ENCODE measurements around the gene MGLL. TPM values are rescaled to one million over a fixed set of nuclear protein-coding genes. Genes with fewer than 3 reads are reported as not detected.

The MGLL gene
- total and polyA plus RNA-seq, 2 experiments from 2014 or later, result 58.7 to 184 TPM

DNA sequence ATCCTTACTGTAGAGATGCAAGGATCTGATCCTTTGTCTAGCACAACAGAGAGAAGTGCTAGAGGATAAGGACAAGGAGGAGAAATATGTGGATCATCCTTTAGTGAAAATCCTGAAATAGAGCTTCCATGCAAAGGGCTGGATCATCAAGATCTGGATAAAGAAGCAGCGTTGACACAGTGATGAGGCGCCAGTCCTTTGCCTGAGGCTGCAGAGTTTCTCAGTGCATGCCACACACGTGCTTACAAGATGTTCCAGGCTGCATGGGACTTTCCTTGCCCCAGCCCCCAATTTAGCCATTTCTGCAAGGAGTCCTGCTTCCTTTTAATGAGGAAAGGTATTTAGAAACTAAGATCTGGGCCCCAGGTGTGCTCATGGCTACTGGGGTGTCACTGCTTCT is 156.7 kb downstream of the MGLL start:
- no peaks in the 10 kb centered on the region for H4K20me1 ChIP-seq (ENCODE audit: insufficient read depth)
- in situ Hi-C loops (cut with MboI), result loop anchor here (10.0 kb wide), 1 partner anchor 299 kb away; no protein-coding TSS in a partner anchor
- H3K4me1 ChIP-seq (ENCODE audit: insufficient read depth), result no peaks in the 10 kb centered on the region
- no peaks in the 10 kb centered on the region for H3K9me2 ChIP-seq (ENCODE audit: insufficient read depth)
- no peak overlapping the region for H2AFZ ChIP-seq
- DNase-seq, result peak; percentile 37
- TF ChIP-seq EZH2phosphoT487 (IDR thresholded peaks at IDR 0.05; ENCODE audit: insufficient read depth, low read depth) (no peak), EZH2 (IDR thresholded peaks at IDR 0.05; ENCODE audit: insufficient read depth, poor library complexity, severe bottlenecking) (no peak)
- WGBS, 2 experiments (ENCODE audit: low coverage in 1 of 2, low lambda C conversion rate in 2 of 2, missing lambda C conversion rate in 2 of 2), result 8 to 17% methylated on average over 3 of the region's 3 CpGs
- H3K79me2 ChIP-seq (ENCODE audit: insufficient read depth), result no peaks in the 10 kb centered on the region
- no peaks in the 10 kb centered on the region for H3F3A ChIP-seq (ENCODE audit: insufficient read depth)
- no peak overlapping the region for H3K9ac ChIP-seq
- no peaks in the 10 kb centered on the region for H3K27me3 ChIP-seq (replicated peaks; ENCODE audit: insufficient read depth)
- no peak overlapping the region for H3K4me2 ChIP-seq (ENCODE audit: unreplicated experiment)
- no peak overlapping the region for H3K27ac ChIP-seq
- no peak overlapping the region for H3K4me3 ChIP-seq
- H3K36me3 ChIP-seq (ENCODE audit: low read depth), result no peaks in the 10 kb centered on the region
- no peaks in the 10 kb centered on the region for H3K9me3 ChIP-seq (ENCODE audit: low read depth)

DNA sequence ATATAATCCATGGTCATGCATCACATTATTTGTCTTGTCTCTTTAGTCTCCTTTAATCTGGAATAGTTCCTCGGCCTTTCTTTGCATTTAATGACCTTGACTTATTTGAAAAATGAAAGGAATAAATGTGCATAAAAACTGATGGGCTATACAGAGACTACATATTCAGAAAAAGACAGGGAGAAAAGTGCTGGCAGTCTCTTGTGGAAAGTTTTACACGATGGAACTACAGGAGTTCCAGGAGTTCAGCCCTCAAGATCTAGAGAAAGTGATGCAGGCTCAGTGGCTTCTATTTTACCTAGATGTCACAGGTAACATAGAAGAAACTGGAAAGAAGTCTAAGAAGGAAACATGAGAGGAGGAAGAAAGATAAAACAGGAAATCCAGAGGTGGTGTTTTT is 157.2 kb downstream of the MGLL start:
- Histone ChIP-seq H3K27ac (no peak overlapping the region), H2AFZ (no peak overlapping the region), H3K9ac (no peak overlapping the region), H3K36me3 (ENCODE audit: low read depth) (no peaks in the 10 kb centered on the region), H4K20me1 (ENCODE audit: insufficient read depth) (no peaks in the 10 kb centered on the region), H3K4me3 (no peak overlapping the region), H3K4me2 (ENCODE audit: unreplicated experiment) (no peak overlapping the region), H3K27me3 (replicated peaks; ENCODE audit: insufficient read depth) (no peaks in the 10 kb centered on the region), H3K9me3 (ENCODE audit: low read depth) (no peaks in the 10 kb centered on the region), H3K79me2 (ENCODE audit: insufficient read depth) (no peaks in the 10 kb centered on the region), H3K9me2 (ENCODE audit: insufficient read depth) (no peaks in the 10 kb centered on the region), H3K4me1 (ENCODE audit: insufficient read depth) (no peaks in the 10 kb centered on the region), H3F3A (ENCODE audit: insufficient read depth) (no peaks in the 10 kb centered on the region)
- no peak for TF ChIP-seq EZH2phosphoT487 (IDR thresholded peaks at IDR 0.05; ENCODE audit: insufficient read depth, low read depth)
- no peak for TF ChIP-seq EZH2 (IDR thresholded peaks at IDR 0.05; ENCODE audit: insufficient read depth, poor library complexity, severe bottlenecking)
- no peak for DNase-seq
- 29 to 39% methylated on average over 2 of the region's 2 CpGs for WGBS, 2 experiments (ENCODE audit: low coverage in 1 of 2, low lambda C conversion rate in 2 of 2, missing lambda C conversion rate in 2 of 2)
- in situ Hi-C loops (cut with MboI), result loop anchor here (10.0 kb wide), 1 partner anchor 300 kb away; no protein-coding TSS in a partner anchor

DNA sequence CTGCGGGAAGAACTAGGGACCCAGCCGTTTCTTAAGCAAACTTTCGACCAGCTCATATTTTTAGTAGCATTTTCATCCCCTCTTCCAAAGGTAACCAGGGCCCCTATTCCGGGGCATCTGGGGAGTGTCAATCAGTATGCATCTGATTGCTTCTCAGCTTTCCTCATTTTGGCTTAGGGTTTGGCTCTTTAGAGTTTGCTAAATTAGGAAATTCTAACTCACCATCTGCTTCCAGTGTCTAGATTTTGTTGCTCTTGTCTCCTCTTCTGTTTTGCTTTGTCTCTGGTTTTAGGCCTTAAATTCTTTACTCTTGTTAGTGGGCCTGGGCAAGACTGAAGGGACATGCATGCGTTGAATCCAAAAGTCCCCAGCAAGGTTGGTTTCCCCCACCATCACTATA is 159.2 kb downstream of the MGLL start:
- no peak for DNase-seq
- WGBS, 2 experiments (ENCODE audit: low coverage in 1 of 2, low lambda C conversion rate in 2 of 2, missing lambda C conversion rate in 2 of 2), result 73% methylated on average over 5 of the region's 5 CpGs

DNA sequence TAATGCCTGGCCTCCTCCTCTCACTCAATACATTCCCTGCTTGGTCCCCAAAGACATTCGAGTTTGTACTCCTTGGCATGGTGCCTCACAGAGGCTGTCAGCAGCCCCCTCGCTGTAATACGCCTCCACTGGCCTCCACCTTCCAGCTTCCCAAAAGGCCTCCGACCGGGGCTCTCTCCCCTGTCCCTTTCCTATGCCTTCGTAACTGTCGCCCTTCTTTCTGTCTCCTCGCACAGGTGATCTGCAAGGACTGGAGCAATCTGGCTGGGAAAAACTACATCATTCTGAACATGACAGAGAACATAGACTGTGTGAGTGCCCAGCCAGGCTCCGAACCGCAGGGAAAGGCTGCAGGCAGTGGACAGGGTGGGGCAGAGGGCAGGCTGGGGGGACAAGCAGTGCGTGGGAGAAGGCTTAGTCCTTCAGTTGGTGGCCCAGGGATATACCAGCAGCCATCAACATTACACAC is 160.3 kb downstream of the MGLL start:
- H3K27ac ChIP-seq, result no peak overlapping the region
- no peaks in the 10 kb centered on the region for H4K20me1 ChIP-seq (ENCODE audit: insufficient read depth)
- H3K4me3 ChIP-seq, result no peak overlapping the region
- no peaks in the 10 kb centered on the region for H3K9me2 ChIP-seq (ENCODE audit: insufficient read depth)
- WGBS, 2 experiments (ENCODE audit: low coverage in 1 of 2, low lambda C conversion rate in 2 of 2, missing lambda C conversion rate in 2 of 2), result 76 to 83% methylated on average over 11 of the region's 11 CpGs
- in situ Hi-C loops (cut with MboI), result loop anchor here (10.0 kb wide), 1 partner anchor 303 kb away; no protein-coding TSS in a partner anchor
- H3K9me3 ChIP-seq (ENCODE audit: low read depth), result no peaks in the 10 kb centered on the region
- H3K9ac ChIP-seq, result no peak overlapping the region
- H3K27me3 ChIP-seq (replicated peaks; ENCODE audit: insufficient read depth), result no peaks in the 10 kb centered on the region
- no peak overlapping the region for H2AFZ ChIP-seq
- no peak overlapping the region for H3K4me2 ChIP-seq (ENCODE audit: unreplicated experiment)
- TF ChIP-seq EZH2phosphoT487 (IDR thresholded peaks at IDR 0.05; ENCODE audit: insufficient read depth, low read depth), result no peak
- no peaks in the 10 kb centered on the region for H3F3A ChIP-seq (ENCODE audit: insufficient read depth)
- H3K79me2 ChIP-seq (ENCODE audit: insufficient read depth), result no peaks in the 10 kb centered on the region
- H3K4me1 ChIP-seq (ENCODE audit: insufficient read depth), result no peaks in the 10 kb centered on the region
- DNase-seq, result no peak
- no peaks in the 10 kb centered on the region for H3K36me3 ChIP-seq (ENCODE audit: low read depth)

More for the DNA sequence above, 159.2 kb downstream of the MGLL start:
- H3K9me3 ChIP-seq (ENCODE audit: low read depth), result no peaks in the 10 kb centered on the region
- H3K4me2 ChIP-seq (ENCODE audit: unreplicated experiment), result no peak overlapping the region
- H3F3A ChIP-seq (ENCODE audit: insufficient read depth), result no peaks in the 10 kb centered on the region
- no peak overlapping the region for H3K27ac ChIP-seq
- no peak for TF ChIP-seq EZH2 (IDR thresholded peaks at IDR 0.05; ENCODE audit: insufficient read depth, poor library complexity, severe bottlenecking)
- no peak for TF ChIP-seq EZH2phosphoT487 (IDR thresholded peaks at IDR 0.05; ENCODE audit: insufficient read depth, low read depth)
- no peaks in the 10 kb centered on the region for H3K9me2 ChIP-seq (ENCODE audit: insufficient read depth)
- H3K27me3 ChIP-seq (replicated peaks; ENCODE audit: insufficient read depth), result no peaks in the 10 kb centered on the region
- in situ Hi-C loops (cut with MboI), result loop anchor here (10.0 kb wide), 1 partner anchor 302 kb away; no protein-coding TSS in a partner anchor
- H2AFZ ChIP-seq, result no peak overlapping the region
- H3K79me2 ChIP-seq (ENCODE audit: insufficient read depth), result no peaks in the 10 kb centered on the region
- H3K4me1 ChIP-seq (ENCODE audit: insufficient read depth), result no peaks in the 10 kb centered on the region
- no peaks in the 10 kb centered on the region for H4K20me1 ChIP-seq (ENCODE audit: insufficient read depth)
- no peak overlapping the region for H3K4me3 ChIP-seq
- H3K9ac ChIP-seq, result no peak overlapping the region
- no peaks in the 10 kb centered on the region for H3K36me3 ChIP-seq (ENCODE audit: low read depth)

DNA sequence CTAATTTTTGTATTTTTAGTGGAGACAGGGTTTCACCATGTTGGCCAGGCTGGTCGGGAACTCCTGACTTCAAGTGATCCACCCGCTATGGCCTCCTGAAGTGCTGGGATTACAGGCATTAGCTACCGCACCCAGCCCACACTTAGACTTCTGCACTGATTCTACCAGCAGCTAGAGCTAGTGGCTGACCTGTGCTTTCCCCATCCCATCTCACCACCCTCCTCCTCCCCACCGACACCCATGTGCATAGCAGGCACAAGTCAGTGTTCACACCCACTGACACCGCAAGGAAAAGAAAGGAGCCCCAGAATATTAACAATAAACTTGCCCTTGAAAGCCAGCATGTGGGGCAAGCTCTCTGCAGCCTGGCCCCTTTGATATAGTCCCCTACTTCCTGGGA is 160.7 kb downstream of the MGLL start:
- Histone ChIP-seq H3K27ac (no peak overlapping the region), H2AFZ (no peak overlapping the region), H3K4me2 (ENCODE audit: unreplicated experiment) (no peak overlapping the region), H3K9me3 (ENCODE audit: low read depth) (no peaks in the 10 kb centered on the region), H3K4me1 (ENCODE audit: insufficient read depth) (no peaks in the 10 kb centered on the region), H3K4me3 (no peak overlapping the region), H3K9me2 (ENCODE audit: insufficient read depth) (no peaks in the 10 kb centered on the region), H4K20me1 (ENCODE audit: insufficient read depth) (no peaks in the 10 kb centered on the region), H3K79me2 (ENCODE audit: insufficient read depth) (no peaks in the 10 kb centered on the region), H3K36me3 (ENCODE audit: low read depth) (no peaks in the 10 kb centered on the region), H3K27me3 (replicated peaks; ENCODE audit: insufficient read depth) (no peaks in the 10 kb centered on the region), H3F3A (ENCODE audit: insufficient read depth) (no peaks in the 10 kb centered on the region), H3K9ac (no peak overlapping the region)
- TF ChIP-seq EZH2 (IDR thresholded peaks at IDR 0.05; ENCODE audit: insufficient read depth, poor library complexity, severe bottlenecking) (no peak), EZH2phosphoT487 (IDR thresholded peaks at IDR 0.05; ENCODE audit: insufficient read depth, low read depth) (no peak)
- 91 to 92% methylated on average over 5 of the region's 5 CpGs for WGBS, 2 experiments (ENCODE audit: low coverage in 1 of 2, low lambda C conversion rate in 2 of 2, missing lambda C conversion rate in 2 of 2)
- DNase-seq, result no peak
- in situ Hi-C loops (cut with MboI), result loop anchor here (10.0 kb wide), 1 partner anchor 303 kb away; no protein-coding TSS in a partner anchor
